Keratinocyte (primary cell): ENCODE data around the gene RNF207.

Experiments used
- CTCF ChIP-seq, 3 experiments: IDR thresholded peaks in 1 of 3; conservative IDR thresholded peaks in 1 of 3; optimal IDR thresholded peaks in 1 of 3; 2 replicates in 2 of 3; 3 replicates in 1 of 3; pipeline versions ENCODE3 to v1.5.1; 2011; ENCODE audit warnings: low read length in 3 of 3, mild to moderate bottlenecking in 3 of 3, moderate library complexity in 2 of 3, control low read depth in 1 of 3, inconsistent platforms in 1 of 3; ENCODE audit not compliant: insufficient read depth in 2 of 3; ENCODE audit errors: extremely low read depth in 1 of 3
- EZH2 ChIP-seq: IDR thresholded peaks from one replicate; pipeline ENCODE4 v1.6.1; 2012; ENCODE audit warnings: inconsistent platforms, mild to moderate bottlenecking, low read length, moderate library complexity

DNA sequence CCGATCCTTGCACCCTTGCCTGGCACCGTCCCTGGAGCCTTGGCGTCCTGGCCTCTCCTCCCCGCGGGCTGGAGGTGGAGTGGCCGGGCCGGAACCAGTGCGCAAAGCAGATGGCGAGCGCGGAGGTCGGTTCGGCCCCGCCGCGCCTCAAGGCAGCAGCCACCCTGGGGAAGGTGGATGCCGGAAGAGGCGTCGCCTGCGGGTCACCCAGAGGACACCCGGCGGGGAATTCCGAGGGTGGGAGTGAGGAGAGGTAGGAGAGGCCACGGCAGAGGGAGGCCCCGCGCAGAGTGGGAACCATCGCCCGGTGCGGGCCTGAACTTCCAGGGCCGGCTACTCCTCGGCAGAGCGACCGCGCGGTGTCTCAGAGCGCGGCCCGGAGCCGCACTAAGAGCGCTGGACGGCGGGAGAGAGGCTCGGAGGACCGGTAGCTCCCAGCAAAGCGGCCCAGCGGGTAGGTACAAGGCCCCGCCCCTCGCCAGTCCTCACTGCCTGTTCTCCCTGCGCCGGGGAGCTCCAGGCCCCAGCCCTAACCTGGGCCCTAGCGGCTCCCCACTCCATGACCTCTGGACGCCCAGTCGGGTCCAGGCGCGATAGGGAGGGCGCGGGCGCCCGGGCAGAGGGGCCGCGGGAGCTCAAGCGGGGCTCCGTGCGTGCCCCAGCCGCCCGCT is at the start of gene RNF207:
- TF ChIP-seq CTCF (optimal IDR thresholded peaks at IDR 0.05 in 1 of 3, IDR thresholded peaks at IDR 0.05 in 1 of 3, conservative IDR thresholded peaks at IDR 0.05 in 1 of 3; ENCODE audit: extremely low read depth in 1 of 3, insufficient read depth in 2 of 3, low read length in 3 of 3) (no peak), EZH2 (no peak)
